Breast epithelium (tissue), 3 donors: ENCODE measurements around the gene PCDHGC3.

Experiments
- CTCF ChIP-seq, 3 donors: fragments of 450-650 bp; IDR thresholded peaks; one replicate each; pipeline ENCODE4 v1.5.1; 2016 to 2017; ENCODE audit warnings: antibody characterized with exemption in 3 of 3, mild to moderate bottlenecking in 3 of 3, moderate library complexity in 3 of 3
- POLR2A ChIP-seq: fragments of 450-650 bp; IDR thresholded peaks from one replicate; pipeline ENCODE4 v1.6.1; 2016; ENCODE audit warnings: antibody characterized with exemption, mild to moderate bottlenecking, moderate library complexity
- POLR2AphosphoS5 ChIP-seq, 3 donors: sonication (generic); formaldehyde crosslinking; IDR thresholded peaks; one replicate each; pipeline ENCODE4 v1.6.1; 2017; ENCODE audit warnings: antibody characterized with exemption in 3 of 3

DNA sequence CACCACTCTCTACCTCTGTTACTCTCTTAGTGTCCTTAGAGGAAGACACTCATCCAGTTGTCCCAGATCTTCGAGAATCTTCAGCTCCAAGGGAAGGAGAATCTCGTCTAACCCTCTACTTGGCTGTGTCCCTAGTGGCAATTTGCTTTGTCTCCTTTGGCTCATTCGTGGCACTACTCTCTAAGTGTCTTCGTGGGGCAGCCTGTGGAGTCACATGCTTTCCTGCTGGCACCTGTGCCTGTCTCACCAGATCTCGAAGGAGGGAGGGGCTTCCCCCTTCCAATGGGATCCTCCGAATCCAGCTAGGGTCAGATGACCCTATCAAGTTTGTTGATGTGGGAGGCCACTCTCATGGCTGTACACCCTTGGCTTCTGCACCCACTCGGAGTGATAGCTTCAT, 11.4 kb downstream of the PCDHGC3 start:
- no peak for TF ChIP-seq CTCF (IDR thresholded peaks at IDR 0.05)
- TF ChIP-seq POLR2AphosphoS5 (IDR thresholded peaks at IDR 0.05): no peak
- TF ChIP-seq POLR2A: no peak
